Measurements from ENCODE around the gene C6orf47.
A peak's percentile ranks its signal among the peaks of the same experiment; 100 is the strongest.

C6orf47 gene

GRCh38 chr6:31634131-31634530, 26.4 kb downstream of the C6orf47 start:
- DNase-seq: no peak

GRCh38 chr6:31633447-31633846, 27.1 kb downstream of the C6orf47 start:
- DNase-seq: no peak

GRCh38 chr6:31632279-31632946, 28.2 kb downstream of the C6orf47 start:
- no peak for DNase-seq

GRCh38 chr6:31631681-31632278, 28.8 kb downstream of the C6orf47 start:
- no peak for DNase-seq

- no peak for DNase-seq
Observed at GRCh38 chr6:31631209-31631608, 29.4 kb downstream of the C6orf47 start.

- DNase-seq: no peak
Observed at GRCh38 chr6:31630177-31630934, 30.2 kb downstream of the C6orf47 start.

- no peak for DNase-seq
Observed at GRCh38 chr6:31629014-31629413, 31.6 kb downstream of the C6orf47 start.

GRCh38 chr6:31627690-31628287, 32.8 kb downstream of the C6orf47 start:
- DNase-seq: no peak

- no peak for DNase-seq
Observed at GRCh38 chr6:31626952-31627351, 33.6 kb downstream of the C6orf47 start.

GRCh38 chr6:31624070-31624469, 36.5 kb downstream of the C6orf47 start:
- DNase-seq: no peak

- DNase-seq: no peak
Observed at GRCh38 chr6:31622684-31623091, 37.9 kb downstream of the C6orf47 start.

GRCh38 chr6:31621991-31622390, 38.6 kb downstream of the C6orf47 start:
- no peak for DNase-seq

GRCh38 chr6:31621320-31621939, 39.1 kb downstream of the C6orf47 start:
- no peak for DNase-seq

- no peak for DNase-seq
Observed at GRCh38 chr6:31620586-31621319, 39.8 kb downstream of the C6orf47 start, which contains the start of gene PRRC2A. PRRC2A (plus strand) TSS chr6:31620715; CDS start chr6:31622790, 2,075 bp downstream.

GRCh38 chr6:31619805-31620585, 40.6 kb downstream of the C6orf47 start:
- DNase-seq: peak; percentile 84

- DNase-seq: no peak
Observed at GRCh38 chr6:31617010-31617409, 43.6 kb downstream of the C6orf47 start.

GRCh38 chr6:31615748-31616147, 44.8 kb downstream of the C6orf47 start:
- no peak for DNase-seq

GRCh38 chr6:31614684-31615578, 45.6 kb downstream of the C6orf47 start, which contains the start of gene AIF1:
AIF1 (plus strand) TSS chr6:31615234; CDS start chr6:31615330, 96 bp downstream.
- DNase-seq: no peak

- DNase-seq: no peak
Observed at GRCh38 chr6:31614075-31614619, 46.4 kb downstream of the C6orf47 start.

- DNase-seq: no peak
Observed at GRCh38 chr6:31610968-31611367, 49.6 kb downstream of the C6orf47 start.

All from NCI-H2107 (cell line).